Measurements from ENCODE around the gene INSM1. TPM values are rescaled to one million over a fixed set of nuclear protein-coding genes. Genes with fewer than 3 reads are reported as not detected.

INSM1 gene
- total and polyA plus RNA-seq, 2 of the 13 experiments (the other 11 are each of a cell fraction or from before 2014, with no cell fraction given) = not detected

DNA sequence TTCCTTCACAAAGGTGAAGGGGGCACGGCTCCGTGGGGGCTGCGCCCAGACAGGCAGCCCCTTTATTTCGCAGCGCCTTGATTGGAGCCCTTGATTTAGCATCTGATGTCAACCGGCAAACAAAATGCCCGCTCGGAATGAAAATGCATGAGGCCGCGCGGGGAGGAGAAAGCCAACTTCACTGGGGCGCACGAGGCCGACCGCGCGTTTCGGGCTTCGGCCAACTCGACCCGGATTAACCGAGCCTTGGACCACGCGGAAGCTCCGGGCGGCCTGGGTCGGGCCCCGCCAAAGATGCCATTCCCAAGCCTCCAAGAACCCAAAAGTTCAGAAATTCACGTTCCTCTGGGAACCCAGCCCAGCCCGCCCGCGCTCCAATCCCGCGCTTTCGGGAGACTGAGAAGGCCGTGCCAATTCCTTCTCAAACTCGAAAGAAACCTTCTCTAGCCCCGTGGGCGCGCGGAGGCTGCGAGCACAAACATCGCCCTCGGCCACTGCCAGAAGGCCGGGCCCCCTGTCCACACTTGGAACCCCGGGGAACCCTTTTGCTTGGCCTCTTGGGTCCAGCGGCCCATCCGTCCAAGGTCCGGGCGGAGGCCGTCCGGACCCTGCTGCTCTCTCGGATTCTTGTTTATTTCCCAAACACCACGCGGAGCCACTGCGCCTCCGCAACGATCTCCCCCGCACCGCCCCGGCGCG is 879 bp upstream of the INSM1 start:
- no peaks in the 10 kb centered on the region for H3K36me3 ChIP-seq (replicated peaks in 1 of 2; ENCODE audit: control insufficient read depth in 1 of 2, insufficient read depth in 2 of 2, low read length in 2 of 2)
- no peak for FAIRE-seq
- H3K4me3 ChIP-seq (replicated peaks in 1 of 3; ENCODE audit: insufficient read depth in 1 of 3, low read depth in 2 of 3, low read length in 3 of 3) = peak overlapping the region in 1 of 3 experiments; percentile 35; a peak in 2 of 6 replicates
- no peaks in the 10 kb centered on the region for H3K9me3 ChIP-seq (ENCODE audit: low read length)
- WGBS (ENCODE audit: low lambda C conversion rate) = 16% methylated on average over 62 of the region's 63 CpGs
- in situ Hi-C loops (cut with HindIII; ENCODE audit: extremely low pct_ligation_motif_present, low pct_unique_long_range_greater_than_20kb) (no loop called here), intact Hi-C loops (cut with micrococcal nuclease; ENCODE audit: unreplicated experiment) (no loop called here)
- H3K4me1 ChIP-seq (ENCODE audit: insufficient read depth, low read length) = peaks cover 31% of the 10 kb centered on the region; the same call in 1 of the 2 replicates
- no peaks in the 10 kb centered on the region for H3K79me2 ChIP-seq (ENCODE audit: insufficient read depth, low read length)
- no TSS peak for BruUV-seq (replicated peaks)
- POLR2A ChIA-PET = no interaction called here
- no peak overlapping the region for H3K27ac ChIP-seq (ENCODE audit: extremely low read length, insufficient read depth, low read length)
- CTCF ChIA-PET (ENCODE audit: low intra/inter-chr PET ratio, low total read pairs) = no interaction called here
- no peak overlapping the region for H3K4me2 ChIP-seq (ENCODE audit: low read depth, low read length)
- TF ChIP-seq, protein P1, sequence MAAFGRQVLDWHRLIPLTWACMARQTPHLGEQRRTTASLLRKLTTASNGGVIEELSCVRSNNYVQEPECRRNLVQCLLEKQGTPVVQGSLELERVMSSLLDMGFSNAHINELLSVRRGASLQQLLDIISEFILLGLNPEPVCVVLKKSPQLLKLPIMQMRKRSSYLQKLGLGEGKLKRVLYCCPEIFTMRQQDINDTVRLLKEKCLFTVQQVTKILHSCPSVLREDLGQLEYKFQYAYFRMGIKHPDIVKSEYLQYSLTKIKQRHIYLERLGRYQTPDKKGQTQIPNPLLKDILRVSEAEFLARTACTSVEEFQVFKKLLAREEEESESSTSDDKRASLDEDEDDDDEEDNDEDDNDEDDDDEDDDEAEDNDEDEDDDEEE (CRISPR knock-in tag; IDR thresholded peaks at IDR 0.05) = no peak
- TF ChIP-seq RBM39 (IDR thresholded peaks at IDR 0.05; ENCODE audit: low read depth, low read length, poor library complexity, severe bottlenecking) (peak; percentile 39), ZBTB42 (CRISPR knock-in tag; IDR thresholded peaks at IDR 0.05) (no peak), EZH2 (conservative IDR thresholded peaks at IDR 0.05; ENCODE audit: low read depth, low read length) (peak; percentile 16; the same call in 1 of the 2 replicates), HDAC6 (IDR thresholded peaks at IDR 0.05; ENCODE audit: low read depth, low read length) (0 out of 2 replicates have a peak, but pooled peaks have one; percentile 43), MTF2 (CRISPR knock-in tag; IDR thresholded peaks at IDR 0.05; ENCODE audit: borderline replicate concordance) (peak; percentile 48; the same call in 1 of the 2 replicates), AGO1 (IDR thresholded peaks at IDR 0.05; ENCODE audit: low read depth, low read length, poor library complexity, severe bottlenecking) (peak; percentile 21)
- TF ChIP-seq, protein P2, sequence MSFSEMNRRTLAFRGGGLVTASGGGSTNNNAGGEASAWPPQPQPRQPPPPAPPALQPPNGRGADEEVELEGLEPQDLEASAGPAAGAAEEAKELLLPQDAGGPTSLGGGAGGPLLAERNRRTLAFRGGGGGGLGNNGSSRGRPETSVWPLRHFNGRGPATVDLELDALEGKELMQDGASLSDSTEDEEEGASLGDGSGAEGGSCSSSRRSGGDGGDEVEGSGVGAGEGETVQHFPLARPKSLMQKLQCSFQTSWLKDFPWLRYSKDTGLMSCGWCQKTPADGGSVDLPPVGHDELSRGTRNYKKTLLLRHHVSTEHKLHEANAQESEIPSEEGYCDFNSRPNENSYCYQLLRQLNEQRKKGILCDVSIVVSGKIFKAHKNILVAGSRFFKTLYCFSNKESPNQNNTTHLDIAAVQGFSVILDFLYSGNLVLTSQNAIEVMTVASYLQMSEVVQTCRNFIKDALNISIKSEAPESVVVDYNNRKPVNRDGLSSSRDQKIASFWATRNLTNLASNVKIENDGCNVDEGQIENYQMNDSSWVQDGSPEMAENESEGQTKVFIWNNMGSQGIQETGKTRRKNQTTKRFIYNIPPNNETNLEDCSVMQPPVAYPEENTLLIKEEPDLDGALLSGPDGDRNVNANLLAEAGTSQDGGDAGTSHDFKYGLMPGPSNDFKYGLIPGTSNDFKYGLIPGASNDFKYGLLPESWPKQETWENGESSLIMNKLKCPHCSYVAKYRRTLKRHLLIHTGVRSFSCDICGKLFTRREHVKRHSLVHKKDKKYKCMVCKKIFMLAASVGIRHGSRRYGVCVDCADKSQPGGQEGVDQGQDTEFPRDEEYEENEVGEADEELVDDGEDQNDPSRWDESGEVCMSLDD (CRISPR knock-in tag; IDR thresholded peaks at IDR 0.05; ENCODE audit: borderline replicate concordance) = 0 out of 2 replicates have a peak, but pooled peaks have one; percentile 30
- TF ChIP-seq, protein P3, sequence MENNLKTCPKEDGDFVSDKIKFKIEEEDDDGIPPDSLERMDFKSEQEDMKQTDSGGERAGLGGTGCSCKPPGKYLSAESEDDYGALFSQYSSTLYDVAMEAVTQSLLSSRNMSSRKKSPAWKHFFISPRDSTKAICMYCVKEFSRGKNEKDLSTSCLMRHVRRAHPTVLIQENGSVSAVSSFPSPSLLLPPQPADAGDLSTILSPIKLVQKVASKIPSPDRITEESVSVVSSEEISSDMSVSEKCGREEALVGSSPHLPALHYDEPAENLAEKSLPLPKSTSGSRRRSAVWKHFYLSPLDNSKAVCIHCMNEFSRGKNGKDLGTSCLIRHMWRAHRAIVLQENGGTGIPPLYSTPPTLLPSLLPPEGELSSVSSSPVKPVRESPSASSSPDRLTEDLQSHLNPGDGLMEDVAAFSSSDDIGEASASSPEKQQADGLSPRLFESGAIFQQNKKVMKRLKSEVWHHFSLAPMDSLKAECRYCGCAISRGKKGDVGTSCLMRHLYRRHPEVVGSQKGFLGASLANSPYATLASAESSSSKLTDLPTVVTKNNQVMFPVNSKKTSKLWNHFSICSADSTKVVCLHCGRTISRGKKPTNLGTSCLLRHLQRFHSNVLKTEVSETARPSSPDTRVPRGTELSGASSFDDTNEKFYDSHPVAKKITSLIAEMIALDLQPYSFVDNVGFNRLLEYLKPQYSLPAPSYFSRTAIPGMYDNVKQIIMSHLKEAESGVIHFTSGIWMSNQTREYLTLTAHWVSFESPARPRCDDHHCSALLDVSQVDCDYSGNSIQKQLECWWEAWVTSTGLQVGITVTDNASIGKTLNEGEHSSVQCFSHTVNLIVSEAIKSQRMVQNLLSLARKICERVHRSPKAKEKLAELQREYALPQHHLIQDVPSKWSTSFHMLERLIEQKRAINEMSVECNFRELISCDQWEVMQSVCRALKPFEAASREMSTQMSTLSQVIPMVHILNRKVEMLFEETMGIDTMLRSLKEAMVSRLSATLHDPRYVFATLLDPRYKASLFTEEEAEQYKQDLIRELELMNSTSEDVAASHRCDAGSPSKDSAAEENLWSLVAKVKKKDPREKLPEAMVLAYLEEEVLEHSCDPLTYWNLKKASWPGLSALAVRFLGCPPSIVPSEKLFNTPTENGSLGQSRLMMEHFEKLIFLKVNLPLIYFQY (CRISPR knock-in tag; IDR thresholded peaks at IDR 0.05; ENCODE audit: borderline replicate concordance) = no peak
- TF ChIP-seq, protein P4, sequence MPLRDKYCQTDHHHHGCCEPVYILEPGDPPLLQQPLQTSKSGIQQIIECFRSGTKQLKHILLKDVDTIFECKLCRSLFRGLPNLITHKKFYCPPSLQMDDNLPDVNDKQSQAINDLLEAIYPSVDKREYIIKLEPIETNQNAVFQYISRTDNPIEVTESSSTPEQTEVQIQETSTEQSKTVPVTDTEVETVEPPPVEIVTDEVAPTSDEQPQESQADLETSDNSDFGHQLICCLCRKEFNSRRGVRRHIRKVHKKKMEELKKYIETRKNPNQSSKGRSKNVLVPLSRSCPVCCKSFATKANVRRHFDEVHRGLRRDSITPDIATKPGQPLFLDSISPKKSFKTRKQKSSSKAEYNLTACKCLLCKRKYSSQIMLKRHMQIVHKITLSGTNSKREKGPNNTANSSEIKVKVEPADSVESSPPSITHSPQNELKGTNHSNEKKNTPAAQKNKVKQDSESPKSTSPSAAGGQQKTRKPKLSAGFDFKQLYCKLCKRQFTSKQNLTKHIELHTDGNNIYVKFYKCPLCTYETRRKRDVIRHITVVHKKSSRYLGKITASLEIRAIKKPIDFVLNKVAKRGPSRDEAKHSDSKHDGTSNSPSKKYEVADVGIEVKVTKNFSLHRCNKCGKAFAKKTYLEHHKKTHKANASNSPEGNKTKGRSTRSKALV (CRISPR knock-in tag; IDR thresholded peaks at IDR 0.05) = peak; percentile 95
- DNase-seq (ENCODE audit: low spot score) = no peak
- peaks cover 24 to 91% of the 10 kb centered on the region in 2 experiments for H3K27me3 ChIP-seq (ENCODE audit: control insufficient read depth in 1 of 2, insufficient read depth in 2 of 2, low read length in 2 of 2)
- no peaks in the 10 kb centered on the region; the same call in 1 of the 2 replicates for H4K20me1 ChIP-seq (ENCODE audit: insufficient read depth, low read length)
- H3K9ac ChIP-seq (ENCODE audit: insufficient read depth, low read depth, low read length) = no peak overlapping the region
- peak; percentile 9; the same call in 1 of the 3 replicates for ATAC-seq
- no peak overlapping the region for H2AFZ ChIP-seq (ENCODE audit: low read length)

Data from HepG2 (cell line).